ENCODE data around the gene NIBAN1.
"Not testable (repeated sequence)": the region's sequence is repeated elsewhere in the genome, so short reads cannot be mapped to it uniquely, and the experiment has no call there.

The NIBAN1 gene

GRCh38 chr1:185014941-185015340 lies 40.6 kb upstream of the NIBAN1 start:
- no peaks in the 10 kb centered on the region for H3K4me1 ChIP-seq
- H3K36me3 ChIP-seq, result no peaks in the 10 kb centered on the region
- no peaks in the 10 kb centered on the region for H3K9me3 ChIP-seq
- no peaks in the 10 kb centered on the region for H3K27me3 ChIP-seq
- no peak overlapping the region for H3K4me3 ChIP-seq (ENCODE audit: low read depth, low read length)
- DNase-seq, result no peak
- no peak for TF ChIP-seq CTCF (IDR thresholded peaks at IDR 0.05; ENCODE audit: low read depth, low read length)

DNA sequence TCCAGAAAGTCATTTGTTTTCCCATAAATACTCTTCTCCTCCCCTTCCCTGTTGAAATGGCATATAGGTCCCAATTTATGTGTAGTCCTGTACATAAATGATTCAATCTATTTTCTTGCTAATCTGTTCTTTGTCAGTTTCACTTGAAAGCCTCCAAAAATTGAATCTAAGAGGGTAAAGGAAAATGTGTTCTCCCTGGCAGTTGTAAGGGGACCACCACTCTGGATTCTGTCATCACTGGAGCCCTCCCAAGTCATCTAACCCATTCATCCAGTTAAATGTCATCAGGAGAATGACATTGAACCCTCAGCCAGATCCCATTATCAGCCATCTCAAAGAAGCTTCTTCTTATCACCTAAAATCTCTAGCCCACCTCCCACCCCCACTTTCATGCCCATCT lies 36.1 kb upstream of the NIBAN1 start:
- H3K4me1 ChIP-seq, result no peaks in the 10 kb centered on the region
- DNase-seq, result no peak
- TF ChIP-seq CTCF (IDR thresholded peaks at IDR 0.05; ENCODE audit: low read depth, low read length), result no peak
- no peaks in the 10 kb centered on the region for H3K9me3 ChIP-seq
- H3K4me3 ChIP-seq (ENCODE audit: low read depth, low read length), result no peak overlapping the region
- no peaks in the 10 kb centered on the region for H3K36me3 ChIP-seq
- H3K27me3 ChIP-seq, result no peaks in the 10 kb centered on the region

DNA sequence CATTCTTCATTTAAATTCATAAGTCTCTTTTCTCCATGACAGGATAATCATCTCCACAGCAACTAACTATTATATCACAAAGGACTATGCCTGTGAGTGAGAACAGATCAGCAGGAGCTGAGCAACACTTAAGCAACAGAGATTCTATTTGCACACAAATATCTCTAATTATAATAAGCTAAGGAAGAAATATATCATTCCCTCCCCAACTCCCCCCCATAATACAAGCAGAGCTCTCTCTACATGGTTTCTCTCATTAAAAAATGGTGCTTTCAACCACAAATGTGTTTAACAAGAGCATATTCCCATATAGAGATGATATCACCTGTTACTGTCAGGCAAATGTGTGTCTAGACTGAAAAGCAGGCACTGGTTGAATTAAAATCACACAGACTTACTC lies 34.5 kb upstream of the NIBAN1 start:
- Histone ChIP-seq H3K27me3 (no peaks in the 10 kb centered on the region), H3K4me3 (ENCODE audit: low read depth, low read length) (no peak overlapping the region), H3K9me3 (no peaks in the 10 kb centered on the region), H3K36me3 (no peaks in the 10 kb centered on the region), H3K4me1 (no peaks in the 10 kb centered on the region)
- no peak for TF ChIP-seq CTCF (IDR thresholded peaks at IDR 0.05; ENCODE audit: low read depth, low read length)
- DNase-seq, result no peak

DNA sequence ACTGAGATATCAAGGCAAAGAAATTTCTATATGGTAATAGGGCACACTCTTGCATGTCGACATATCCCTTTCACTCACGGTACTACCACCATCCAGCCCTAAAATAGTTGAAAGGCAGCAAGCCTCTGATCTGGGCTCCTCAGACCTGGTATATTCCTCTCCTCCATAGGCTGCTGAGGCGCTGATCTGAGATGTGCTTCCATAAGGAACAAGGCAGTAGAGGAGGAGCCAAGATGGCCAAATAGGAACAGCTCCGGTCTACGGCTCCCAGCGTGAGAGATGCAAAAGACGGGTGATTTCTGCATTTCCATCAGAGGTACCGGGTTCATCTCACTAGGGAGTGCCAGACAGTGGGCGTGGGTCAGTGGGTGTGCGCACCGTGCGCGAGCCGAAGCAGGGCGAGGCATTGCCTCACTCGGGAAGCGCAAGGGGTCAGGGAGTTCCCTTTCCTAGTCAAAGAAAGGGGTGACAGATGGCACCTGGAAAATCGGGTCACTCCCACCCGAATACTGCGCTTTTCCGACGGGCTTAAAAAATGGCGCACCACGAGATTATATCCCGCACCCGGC lies 27.1 kb upstream of the NIBAN1 start:
- H3K9me3 ChIP-seq; H3K4me3 ChIP-seq (ENCODE audit: low read depth, low read length); DNase-seq; H3K36me3 ChIP-seq; H3K4me1 ChIP-seq; H3K27me3 ChIP-seq: not testable (repeated sequence)

GRCh38 chr1:184999974-185000373 lies 25.7 kb upstream of the NIBAN1 start:
- not testable (repeated sequence) for H3K36me3 ChIP-seq; H3K4me3 ChIP-seq (ENCODE audit: low read depth, low read length); H3K27me3 ChIP-seq; H3K4me1 ChIP-seq; DNase-seq; H3K9me3 ChIP-seq

- H3K4me1 ChIP-seq, result no peaks in the 10 kb centered on the region
- no peak for TF ChIP-seq CTCF (IDR thresholded peaks at IDR 0.05; ENCODE audit: low read depth, low read length)
- no peaks in the 10 kb centered on the region for H3K36me3 ChIP-seq
- no peak overlapping the region for H3K4me3 ChIP-seq (ENCODE audit: low read depth, low read length)
- no peaks in the 10 kb centered on the region for H3K9me3 ChIP-seq
- H3K27me3 ChIP-seq, result peaks cover 7% of the 10 kb centered on the region
- DNase-seq, result no peak
These were observed 20.0 kb upstream of the NIBAN1 start for GRCh38 chr1:184994301-184994700.

DNA sequence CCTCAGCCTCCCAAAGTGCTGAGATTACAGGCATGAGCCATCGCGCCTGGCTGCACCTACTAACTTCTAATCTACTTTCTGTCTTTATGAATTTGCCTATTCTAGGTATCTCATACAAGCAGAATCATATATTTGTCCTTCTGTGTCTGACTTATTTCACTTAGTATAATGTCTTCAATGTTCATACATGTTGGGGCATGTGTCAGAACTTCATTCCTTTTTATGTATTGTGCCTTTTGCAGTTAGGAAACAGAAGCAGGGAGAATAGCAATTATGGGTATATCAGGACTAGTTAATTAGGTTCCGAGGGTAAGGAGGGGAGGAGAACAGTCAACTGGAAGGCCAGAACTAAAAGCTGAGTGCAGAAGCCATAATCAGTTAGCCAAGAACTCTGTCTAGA lies 18.0 kb upstream of the NIBAN1 start:
- peaks cover 10% of the 10 kb centered on the region for H3K27me3 ChIP-seq
- DNase-seq, result no peak
- no peak overlapping the region for H3K4me3 ChIP-seq (ENCODE audit: low read depth, low read length)
- no peak for TF ChIP-seq CTCF (IDR thresholded peaks at IDR 0.05; ENCODE audit: low read depth, low read length)
- no peaks in the 10 kb centered on the region for H3K36me3 ChIP-seq
- no peaks in the 10 kb centered on the region for H3K4me1 ChIP-seq
- no peaks in the 10 kb centered on the region for H3K9me3 ChIP-seq
